HG03575 (cell line): ENCODE results near the gene SMYD3.
"Not testable (repeated sequence)": the region's sequence is repeated elsewhere in the genome, so short reads cannot be mapped to it uniquely, and the experiment has no call there.

ENCODE experiments used
- ATAC-seq: cut with Tn5 transposase; IDR thresholded peaks from one replicate; pipeline ENCODE4 v1.9.1; 2021; ENCODE audit not compliant: unreplicated experiment, insufficient number of reproducible peaks, low FRiP score; ENCODE audit errors: extremely low read depth

The SMYD3 gene

DNA sequence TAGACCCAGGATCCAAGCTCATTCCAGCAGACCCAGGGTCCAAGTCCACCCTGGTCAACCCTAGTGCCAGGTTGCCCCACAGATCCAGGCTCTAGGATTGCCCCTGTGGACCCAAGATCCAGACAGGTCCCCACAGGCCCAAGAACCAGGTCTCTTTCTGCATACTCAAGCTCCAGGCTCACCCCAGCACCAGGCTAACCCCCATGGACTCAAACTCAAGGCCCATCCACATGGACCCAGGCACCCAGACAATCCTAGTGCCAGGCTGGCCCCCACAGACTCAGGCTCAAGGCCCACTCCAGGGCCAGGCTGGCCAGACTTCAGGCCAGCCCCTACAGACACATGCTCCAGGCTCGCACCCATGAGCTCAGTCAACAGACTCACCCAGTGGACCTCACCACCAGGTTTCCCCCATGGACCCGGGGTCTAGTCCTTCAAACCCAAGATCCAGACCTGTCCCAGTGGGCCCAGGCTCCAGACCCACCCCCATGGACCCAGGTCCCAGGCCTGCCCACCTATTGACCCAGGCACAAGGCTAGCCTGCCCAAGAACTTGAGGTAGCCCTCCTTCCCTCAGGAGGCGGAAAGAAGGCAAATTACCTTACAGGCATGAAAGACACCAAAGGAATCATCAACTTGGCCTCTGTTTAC lies 124.4 kb downstream of the SMYD3 start:
- no peak for ATAC-seq

DNA sequence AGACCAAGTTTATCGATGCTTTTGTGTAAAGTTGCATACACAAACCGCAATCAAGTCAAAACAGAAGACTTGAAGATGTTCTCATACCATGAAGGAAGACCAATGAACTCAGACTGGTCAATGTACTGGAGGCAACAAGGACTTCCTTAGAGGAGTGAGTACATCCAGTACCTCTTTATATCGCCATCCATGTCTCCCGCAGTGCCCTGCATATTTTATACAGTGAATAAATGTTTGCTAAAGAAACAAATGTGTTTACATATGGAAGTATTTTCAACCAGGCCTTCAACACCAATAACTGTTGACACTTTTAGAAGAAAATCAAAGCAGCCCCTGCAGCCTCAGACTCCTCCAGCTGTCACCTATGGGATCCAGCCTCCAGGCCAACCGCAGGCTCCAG lies 125.6 kb downstream of the SMYD3 start:
- no peak for ATAC-seq

DNA sequence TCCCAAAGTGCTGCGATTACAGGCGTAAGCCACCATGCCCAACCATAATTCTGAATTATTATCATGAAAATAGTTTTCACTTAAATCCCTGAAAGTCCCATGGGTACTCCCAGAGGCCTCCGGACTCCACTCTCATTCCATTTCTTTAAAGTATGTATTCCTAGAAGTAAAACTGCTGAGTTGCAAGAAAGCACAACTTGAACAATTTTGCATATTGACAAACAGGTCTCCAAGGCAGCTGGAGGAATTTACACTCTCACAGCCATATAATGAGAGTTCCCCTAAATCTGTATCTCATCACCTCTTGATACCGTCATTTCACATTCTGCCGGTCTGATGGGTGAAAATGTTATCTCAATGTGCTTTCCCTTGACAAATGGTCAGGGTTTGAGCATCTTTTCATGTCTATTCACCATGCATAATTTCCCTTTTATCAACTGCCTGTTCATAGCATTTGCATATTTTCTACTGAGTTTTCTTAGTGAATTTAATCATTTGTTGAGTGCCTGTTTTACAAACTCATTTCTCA lies 129.4 kb downstream of the SMYD3 start:
- no peak for ATAC-seq

DNA sequence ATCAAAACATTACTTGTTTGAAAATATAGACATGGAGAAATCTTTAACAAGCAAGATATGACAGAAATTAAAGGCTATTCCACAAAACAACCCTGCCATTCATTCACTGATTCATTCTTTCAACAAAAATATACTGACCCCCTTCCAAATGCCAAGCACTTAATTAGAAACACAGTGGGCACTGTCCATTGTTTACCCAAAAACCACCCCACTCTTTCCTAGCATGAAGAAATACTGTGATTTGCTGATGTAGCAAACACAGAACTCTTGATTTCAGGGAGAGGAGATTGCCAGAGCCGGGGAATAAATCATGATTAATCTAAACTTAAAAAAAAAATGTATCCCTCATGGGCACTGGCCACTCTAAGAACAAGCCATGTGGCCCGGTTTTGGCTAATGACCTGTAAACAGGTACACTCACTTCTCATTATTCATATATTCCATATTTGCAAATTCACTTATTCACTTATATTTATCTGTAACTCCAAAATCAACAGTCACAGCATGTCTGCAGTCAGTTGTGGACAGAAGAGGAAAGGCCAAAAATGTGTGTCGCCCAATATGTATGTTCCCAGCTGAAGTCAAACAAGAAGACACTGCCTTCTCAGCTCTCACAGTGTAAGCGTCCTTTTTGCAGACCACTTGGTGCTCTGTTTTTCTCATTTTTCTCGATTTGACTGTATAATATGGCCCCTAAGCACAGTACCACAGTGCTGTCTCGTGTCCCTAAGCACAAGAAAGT lies 133.1 kb downstream of the SMYD3 start:
- ATAC-seq = no peak

DNA sequence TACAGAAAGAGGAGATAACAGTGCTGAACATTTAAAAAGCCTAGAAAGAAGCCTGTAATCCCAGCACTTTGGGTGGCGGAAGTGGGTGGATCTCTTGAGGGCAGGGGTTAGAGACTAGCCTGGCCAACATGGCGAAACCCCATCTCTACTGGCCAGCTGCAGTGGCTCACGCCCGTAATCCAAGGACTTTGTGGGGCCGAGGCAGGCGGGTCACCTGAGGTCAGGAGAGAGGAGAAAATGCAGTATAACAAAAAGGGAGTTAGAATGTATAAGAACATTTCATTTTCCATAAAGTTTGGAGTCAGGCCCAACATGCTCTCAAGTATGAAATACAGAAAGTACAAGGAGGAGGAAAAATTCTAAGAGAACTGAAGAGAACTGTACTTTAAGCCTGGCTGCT lies 134.5 kb downstream of the SMYD3 start:
- ATAC-seq = no peak

DNA sequence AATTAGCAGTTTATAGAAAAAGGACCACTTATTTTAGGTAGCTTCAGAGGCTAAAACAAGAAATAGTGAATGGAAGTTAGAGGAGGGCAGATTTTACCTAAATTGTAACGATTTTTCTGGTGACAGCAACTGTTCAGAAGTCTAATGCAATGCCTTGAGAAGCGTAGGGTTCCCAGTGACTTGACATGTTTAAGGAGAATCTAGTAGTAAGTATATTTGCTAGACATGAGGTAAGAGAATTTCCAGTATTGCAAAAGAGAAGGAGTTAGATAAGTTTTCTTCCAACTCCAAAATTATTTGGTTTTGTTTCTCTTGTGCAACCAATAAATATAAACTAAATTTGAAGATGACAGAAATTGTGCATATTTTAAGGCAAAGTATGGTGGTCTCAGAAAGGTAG lies 140.0 kb downstream of the SMYD3 start:
- no peak for ATAC-seq

DNA sequence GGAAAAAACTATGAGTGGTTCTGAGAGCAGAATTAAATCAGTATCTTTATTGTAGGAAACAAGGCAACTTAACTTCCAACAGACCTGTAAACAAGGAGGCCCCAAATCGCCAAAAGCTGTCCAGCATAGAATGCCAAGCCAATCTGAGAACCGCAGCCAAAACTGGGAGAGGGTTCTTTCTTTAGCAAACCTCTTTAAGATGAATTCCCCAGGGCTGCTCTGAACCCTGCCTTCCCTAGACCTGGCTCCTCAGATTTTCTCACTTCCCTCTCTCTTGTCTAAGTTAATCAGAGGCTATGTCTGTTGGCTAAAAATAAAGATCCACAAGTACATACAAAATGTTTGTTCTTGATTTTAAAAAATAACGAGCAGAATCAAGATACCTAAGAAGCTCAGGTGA lies 141.4 kb downstream of the SMYD3 start:
- ATAC-seq = no peak

DNA sequence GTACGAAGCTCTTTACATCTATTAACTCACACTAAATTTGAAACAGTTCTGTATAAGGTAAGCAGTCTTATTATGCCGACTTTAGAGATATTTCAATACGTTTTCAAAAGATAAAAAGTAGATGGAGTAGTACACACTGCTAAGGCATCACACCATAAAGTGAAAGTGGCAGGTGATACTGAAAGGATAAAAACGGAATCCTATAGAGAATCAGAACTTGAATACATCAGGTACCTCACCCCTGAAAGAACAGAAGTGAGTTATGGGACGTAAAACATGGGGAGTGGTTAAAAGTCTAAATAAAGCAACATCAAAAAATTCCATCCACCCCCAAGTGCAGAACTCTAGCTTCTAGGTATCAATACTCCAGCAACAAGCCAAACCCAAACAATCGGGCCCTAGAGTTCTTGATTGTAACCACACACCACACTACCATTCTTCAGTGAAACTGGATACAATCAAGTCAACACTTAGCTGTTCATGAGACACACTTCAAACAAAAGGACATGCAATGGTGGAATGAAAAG lies 142.6 kb downstream of the SMYD3 start:
- peak; percentile 65 for ATAC-seq

DNA sequence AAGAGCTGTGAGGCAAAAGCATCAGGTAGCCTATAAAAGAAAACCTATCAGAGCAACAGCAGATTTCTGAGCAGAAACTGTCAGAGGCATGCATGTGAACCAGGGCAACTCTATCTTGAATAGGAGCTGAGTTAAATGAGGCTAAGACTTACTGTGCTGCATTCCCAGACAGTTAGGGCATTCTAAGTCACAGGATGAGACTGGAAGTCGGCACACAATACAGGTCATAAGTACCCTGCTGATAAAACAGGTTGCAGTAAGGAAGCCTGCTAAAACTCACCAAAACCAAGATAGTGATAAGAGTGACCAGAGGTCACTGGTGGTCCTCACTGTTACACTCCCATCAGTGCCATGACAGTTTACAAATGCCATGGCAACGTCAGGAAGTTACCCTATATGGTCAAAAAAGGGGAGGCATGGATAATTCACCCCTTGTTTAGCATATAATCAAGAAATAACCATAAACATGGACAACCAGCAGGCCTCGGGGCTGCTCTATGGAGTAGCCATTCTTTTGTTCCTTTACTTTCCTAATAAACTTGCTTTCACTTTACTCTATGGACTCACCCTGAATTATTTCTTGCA lies 150.0 kb downstream of the SMYD3 start:
- not testable (repeated sequence) for ATAC-seq

DNA sequence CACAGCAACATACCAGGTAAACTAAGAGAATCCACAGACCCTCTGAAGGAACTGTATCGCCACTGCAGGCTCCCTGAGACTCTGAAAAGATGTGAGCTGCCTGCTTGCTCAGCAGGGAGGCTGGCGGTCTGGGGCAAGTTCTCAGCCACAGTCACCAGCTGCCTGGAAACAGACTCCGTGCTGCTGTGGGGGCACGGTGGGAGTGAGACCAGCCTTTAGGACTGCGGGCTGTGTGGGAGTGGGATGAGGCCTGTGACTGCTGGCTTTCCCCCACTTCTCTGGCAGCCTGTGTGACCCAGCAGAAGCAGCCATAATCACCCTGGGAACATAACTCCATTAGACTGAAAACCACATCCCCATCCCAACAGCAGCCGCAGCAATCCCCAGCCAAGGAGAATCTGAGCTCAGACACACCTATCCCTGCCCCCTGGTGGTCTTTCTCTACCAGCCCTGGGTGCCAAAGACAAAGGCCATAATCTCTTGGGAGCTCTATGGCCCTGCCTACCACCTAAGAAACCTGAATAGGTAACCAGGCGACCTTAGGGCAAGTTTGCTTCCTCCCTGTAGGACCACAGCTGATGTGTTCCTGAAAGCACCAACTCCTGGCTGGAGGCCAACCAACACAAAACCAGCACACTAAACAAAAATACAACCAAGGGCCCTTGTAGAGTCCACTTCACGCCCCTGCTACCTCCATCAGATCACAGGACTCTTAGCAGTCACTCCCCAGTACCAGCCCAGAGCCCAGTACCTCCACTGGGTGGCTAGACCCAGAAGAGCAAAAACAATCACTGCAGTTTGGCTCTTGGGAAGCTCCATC lies 151.5 kb downstream of the SMYD3 start:
- ATAC-seq = no peak

DNA sequence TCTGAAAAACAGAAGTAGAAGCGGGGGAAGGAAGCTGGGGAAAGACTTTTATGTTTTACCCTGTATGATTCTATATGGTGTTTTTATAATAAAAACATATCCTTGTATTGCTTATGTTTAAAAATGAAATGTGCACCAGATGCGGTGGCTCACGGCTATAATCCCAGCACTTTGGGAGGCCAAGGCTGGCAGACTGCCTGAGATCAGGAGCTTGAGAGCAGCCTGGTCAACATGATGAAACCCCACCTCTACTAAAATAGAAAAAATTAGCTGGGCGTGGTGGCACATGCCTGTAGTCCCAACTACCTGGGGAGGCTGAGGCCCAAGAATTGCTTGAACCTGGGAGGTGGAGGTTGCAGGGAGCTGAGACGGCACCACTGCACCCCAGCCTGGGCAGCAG lies 155.4 kb downstream of the SMYD3 start:
- ATAC-seq = no peak

DNA sequence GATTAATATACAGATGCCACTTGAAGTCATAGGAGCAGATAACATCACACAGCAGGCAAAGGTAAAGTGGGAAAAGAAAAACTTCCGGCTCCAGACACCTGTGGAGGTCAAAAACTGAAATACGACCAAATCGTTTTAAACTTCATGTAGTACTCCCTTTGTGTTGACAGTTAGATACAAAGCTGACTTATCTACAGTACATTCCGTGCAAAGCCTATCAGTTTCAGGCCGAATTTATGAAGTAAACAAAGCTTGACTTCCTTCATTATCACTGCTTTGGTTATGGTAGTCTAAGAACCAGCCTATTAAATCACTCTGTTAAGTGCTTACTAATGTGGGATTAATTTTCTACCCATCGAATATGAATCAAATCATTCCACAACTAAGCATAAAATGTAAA lies 156.3 kb downstream of the SMYD3 start:
- ATAC-seq = no peak

DNA sequence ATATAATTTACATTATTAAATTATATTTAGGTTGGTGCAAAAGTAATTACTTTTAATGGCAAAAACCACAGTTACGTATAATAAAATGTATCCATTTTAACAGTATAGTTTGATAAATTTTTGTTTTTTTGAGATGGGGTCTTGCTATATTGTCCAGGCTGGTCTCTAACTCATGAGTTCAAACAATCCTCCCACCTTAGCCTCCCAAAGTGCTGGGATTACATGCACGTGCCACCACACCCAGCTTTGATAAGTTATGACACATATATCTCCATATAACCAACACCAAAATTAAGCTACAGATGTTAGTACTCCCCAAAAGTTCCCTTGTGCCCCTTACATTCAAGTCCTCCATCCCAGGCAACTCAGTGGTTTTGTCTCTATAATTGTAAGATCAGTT lies 163.1 kb downstream of the SMYD3 start:
- ATAC-seq = no peak

DNA sequence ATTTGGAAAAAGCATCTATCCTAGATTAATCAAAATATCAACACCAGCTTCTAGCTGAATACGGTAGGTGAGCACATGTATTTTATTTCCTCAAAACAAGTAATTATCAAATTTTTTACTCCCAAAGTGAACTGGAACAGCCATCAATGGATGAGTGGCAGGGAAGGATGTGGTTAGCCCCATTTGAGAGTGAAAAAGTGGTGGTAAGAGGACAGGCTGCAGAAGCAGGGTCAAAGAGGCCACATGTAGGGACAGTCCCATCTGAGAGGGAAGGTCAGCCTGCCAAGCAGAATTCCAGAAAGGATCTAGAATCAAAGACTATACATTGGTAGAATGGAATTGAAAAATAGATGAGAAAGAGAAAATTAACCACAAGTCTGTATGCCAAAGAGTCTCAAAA lies 163.8 kb downstream of the SMYD3 start:
- no peak for ATAC-seq

DNA sequence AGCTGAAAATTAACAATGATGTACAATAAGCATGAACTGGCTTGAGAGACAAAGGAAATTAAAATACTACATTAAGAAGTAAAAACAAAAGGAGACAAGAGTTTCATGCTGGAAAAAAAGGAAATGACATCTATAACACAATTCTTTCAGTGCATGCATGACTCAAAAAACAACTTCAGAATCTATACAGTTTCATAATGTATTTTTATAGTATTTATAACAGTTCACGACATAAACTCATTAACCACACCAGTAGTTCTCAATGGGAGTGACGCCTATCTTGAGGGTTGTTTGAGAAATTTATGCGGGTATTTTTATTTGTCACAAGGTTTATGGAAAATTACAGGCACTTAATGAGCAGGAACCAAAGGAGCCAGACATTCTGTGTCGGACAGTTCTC lies 168.5 kb downstream of the SMYD3 start:
- no peak for ATAC-seq

DNA sequence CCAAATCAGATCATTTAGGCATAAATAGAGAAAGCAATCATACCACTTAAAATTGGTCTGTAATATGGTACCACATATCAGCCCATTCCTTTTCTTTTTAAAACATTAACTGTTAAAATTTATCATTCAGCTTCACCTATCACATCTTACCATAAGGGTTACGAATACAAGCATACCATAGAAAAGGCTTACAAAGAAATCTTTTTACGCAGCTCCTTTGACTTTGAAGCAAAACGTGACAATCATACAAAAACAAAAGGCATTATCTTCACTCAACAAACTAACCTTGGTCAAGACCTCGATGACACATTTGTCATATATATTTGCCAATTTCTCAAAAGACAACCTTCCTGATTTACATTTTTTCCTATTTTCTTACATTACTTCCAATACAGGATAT lies 169.0 kb downstream of the SMYD3 start:
- ATAC-seq = no peak

DNA sequence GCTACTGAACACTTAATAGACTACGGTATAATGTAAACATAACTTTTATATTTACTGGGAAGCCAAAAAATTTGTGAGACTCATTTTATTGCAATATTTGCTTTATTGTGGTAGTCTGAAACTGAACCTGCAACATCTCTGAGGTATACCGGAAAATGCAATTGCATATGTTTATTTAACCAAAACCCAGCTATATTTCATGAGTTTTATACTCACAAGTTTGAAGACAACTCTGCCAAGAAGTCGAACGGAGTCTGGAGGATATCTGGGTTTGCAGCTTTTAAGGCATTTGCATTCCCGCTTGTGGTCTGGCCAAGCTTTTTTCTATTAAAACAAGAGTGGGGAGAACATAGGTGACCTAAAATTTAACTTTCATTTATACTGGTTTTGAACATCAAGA lies 171.9 kb downstream of the SMYD3 start:
- ATAC-seq = no peak

DNA sequence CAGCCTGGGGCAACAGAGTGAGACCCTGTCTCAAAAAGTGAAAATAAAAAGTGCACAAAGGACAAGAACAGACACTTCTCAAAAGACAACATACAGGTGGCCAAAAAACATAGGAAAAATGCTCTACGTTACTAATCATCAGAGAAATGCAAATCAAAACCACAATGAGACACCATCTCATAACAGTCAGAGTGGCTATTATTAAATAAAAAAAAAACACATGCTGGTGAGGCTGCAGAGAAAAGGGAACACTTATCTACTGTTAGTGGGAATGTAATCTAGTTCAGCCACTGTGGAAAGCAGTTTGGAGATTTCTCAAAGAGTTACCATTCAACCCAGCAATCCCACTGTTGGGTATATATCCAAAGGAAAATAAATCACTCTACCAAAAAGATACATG lies 173.2 kb downstream of the SMYD3 start:
- no peak for ATAC-seq

DNA sequence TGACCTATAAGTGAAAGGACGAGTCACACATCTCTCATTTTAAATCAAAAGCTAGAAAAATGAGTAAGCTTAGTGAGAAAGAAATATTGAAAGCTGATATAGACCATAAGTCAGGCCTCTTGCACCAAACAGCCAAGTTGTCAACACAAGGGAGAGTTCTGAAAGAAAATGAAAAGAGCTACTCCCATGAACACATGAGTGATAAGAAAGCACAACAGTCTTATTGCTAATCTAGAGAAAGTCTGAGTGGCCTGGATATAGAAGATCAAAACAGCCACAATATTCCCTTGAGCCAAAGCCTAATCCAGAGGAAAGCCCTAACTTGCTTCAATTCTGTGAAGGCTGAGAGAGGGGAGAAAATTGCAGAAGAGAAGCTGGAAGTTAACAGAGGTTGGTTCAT lies 175.0 kb downstream of the SMYD3 start:
- no peak for ATAC-seq
